GM12892 (cell line): ENCODE results near the gene ATP11B.

Experiments
- POLR2A ChIP-seq: IDR thresholded peaks from 2 replicates; pipeline ENCODE4 v1.6.1; 2011; ENCODE audit warnings: low read depth, low read length, control low read depth
- POLR2AphosphoS5 ChIP-seq: IDR thresholded peaks from 2 replicates; pipeline ENCODE4 v1.6.1; 2011; ENCODE audit warnings: low read depth, low read length, control low read depth

DNA sequence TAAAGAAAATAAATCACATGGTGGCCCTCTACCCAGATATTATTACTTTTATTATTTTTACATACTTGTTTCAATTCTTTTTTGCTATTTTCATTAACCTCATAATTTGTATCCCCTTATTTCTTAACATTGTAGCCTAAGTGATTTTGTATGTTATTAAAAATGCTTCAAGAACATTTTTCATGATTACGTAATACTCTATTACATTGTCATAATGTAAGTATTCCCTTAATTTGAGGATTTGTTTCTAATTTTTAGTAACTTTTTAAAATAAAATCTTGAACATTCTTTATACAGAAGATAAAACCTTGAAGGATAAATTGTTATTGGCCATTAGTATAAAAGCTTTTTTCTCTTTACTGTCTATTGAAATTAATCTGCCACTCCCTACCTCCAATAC, 98.1 kb downstream of the ATP11B start:
- TF ChIP-seq POLR2A (no peak), POLR2AphosphoS5 (no peak)
